HL-60 (cell line): ENCODE results near the gene MAP3K2.

Source experiments
- CTCF ChIP-seq: IDR thresholded peaks from one replicate; pipeline ENCODE4 v1.5.1; 2011; ENCODE audit warnings: low read length, control low read depth, inconsistent platforms; ENCODE audit not compliant: insufficient read depth
- POLR2AphosphoS5 ChIP-seq: IDR thresholded peaks from 2 replicates; pipeline ENCODE4 v1.6.1; 2012; ENCODE audit warnings: low read depth
- SPI1 ChIP-seq: IDR thresholded peaks from 2 replicates; pipeline ENCODE4 v1.6.1; 2012; ENCODE audit warnings: low read depth, mild to moderate bottlenecking, borderline replicate concordance

DNA sequence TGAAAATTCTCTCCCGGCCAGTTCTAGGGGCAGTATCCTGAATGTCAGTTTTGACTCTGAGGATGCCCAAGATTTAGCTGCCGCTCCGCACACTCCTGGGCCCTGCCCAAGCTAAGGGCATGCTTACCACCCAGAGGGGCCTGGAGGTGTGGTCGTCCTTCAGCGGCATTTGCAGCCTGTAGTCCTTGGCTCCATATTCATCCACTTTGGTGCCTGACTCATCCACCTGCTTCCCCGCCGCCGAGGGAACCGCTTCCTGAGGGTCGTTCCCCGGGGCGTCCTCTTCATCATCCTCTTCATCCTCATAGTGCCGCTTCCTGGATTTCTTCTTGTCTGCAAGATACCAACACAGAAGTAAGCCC, 94.4 kb downstream of the MAP3K2 start:
- no peak for TF ChIP-seq CTCF
- no peak for TF ChIP-seq POLR2AphosphoS5
- TF ChIP-seq SPI1: no peak
